HCT116 (cell line): Measurements from ENCODE around the gene LSP1.

ENCODE experiments used
- CBX3 ChIP-seq: IDR thresholded peaks from 2 replicates; pipeline ENCODE4 v1.6.1; 2012; ENCODE audit warnings: low read depth
- EGR1 ChIP-seq: IDR thresholded peaks from 2 replicates; pipeline ENCODE4 v1.6.1; 2012; ENCODE audit warnings: low read depth
- EZH2 ChIP-seq: fragments of 200-600 bp; sonication (generic); IDR thresholded peaks from 2 replicates; pipeline ENCODE4 v1.6.1; 2017; ENCODE audit warnings: antibody characterized with exemption, mixed run types
- EZH2phosphoT487 ChIP-seq: fragments of 200-600 bp; IDR thresholded peaks from 2 replicates; pipeline ENCODE4 v1.6.1; 2018; ENCODE audit warnings: antibody characterized with exemption, borderline replicate concordance
- POLR2A ChIP-seq: IDR thresholded peaks from 2 replicates; pipeline ENCODE4 v1.7.0; 2011; ENCODE audit warnings: borderline replicate concordance; ENCODE audit not compliant: insufficient read depth, insufficient read length; ENCODE audit errors: extremely low read depth
- POLR2AphosphoS5 ChIP-seq: IDR thresholded peaks from 2 replicates; pipeline ENCODE4 v1.6.1; 2011; ENCODE audit warnings: mild to moderate bottlenecking, low read depth, low read length, moderate library complexity
- RAD21 ChIP-seq: IDR thresholded peaks from 2 replicates; pipeline ENCODE4 v1.6.1; 2012; ENCODE audit warnings: low read depth, mild to moderate bottlenecking
- SIN3A ChIP-seq: IDR thresholded peaks from 2 replicates; pipeline ENCODE4 v1.6.1; 2012; ENCODE audit warnings: low read depth
- TF ChIP-seq, protein P1 (sequence below), 3 experiments: fragments of 200-600 bp in 1 of 3; sonication (generic) in 1 of 3; IDR thresholded peaks in 2 of 3; conservative IDR thresholded peaks in 1 of 3; 2 replicates each; pipeline ENCODE4 v1.5.1; 2012 to 2017; ENCODE audit warnings: low read depth in 2 of 3, low read length in 2 of 3, antibody characterized with exemption in 1 of 3, borderline replicate concordance in 1 of 3, control low read depth in 1 of 3, mild to moderate bottlenecking in 1 of 3, mixed read lengths in 1 of 3, mixed run types in 1 of 3, moderate library complexity in 1 of 3; ENCODE audit not compliant: insufficient read depth in 1 of 3
- TF ChIP-seq, protein P2 (sequence below): IDR thresholded peaks from 2 replicates; pipeline ENCODE4 v1.6.1; 2012
- TF ChIP-seq, protein P3 (sequence below): IDR thresholded peaks from 2 replicates; pipeline ENCODE4 v1.6.1; 2012; ENCODE audit warnings: low read depth
- TF ChIP-seq, protein P4 (sequence below): IDR thresholded peaks from 2 replicates; pipeline ENCODE4 v1.6.1; 2012

DNA sequence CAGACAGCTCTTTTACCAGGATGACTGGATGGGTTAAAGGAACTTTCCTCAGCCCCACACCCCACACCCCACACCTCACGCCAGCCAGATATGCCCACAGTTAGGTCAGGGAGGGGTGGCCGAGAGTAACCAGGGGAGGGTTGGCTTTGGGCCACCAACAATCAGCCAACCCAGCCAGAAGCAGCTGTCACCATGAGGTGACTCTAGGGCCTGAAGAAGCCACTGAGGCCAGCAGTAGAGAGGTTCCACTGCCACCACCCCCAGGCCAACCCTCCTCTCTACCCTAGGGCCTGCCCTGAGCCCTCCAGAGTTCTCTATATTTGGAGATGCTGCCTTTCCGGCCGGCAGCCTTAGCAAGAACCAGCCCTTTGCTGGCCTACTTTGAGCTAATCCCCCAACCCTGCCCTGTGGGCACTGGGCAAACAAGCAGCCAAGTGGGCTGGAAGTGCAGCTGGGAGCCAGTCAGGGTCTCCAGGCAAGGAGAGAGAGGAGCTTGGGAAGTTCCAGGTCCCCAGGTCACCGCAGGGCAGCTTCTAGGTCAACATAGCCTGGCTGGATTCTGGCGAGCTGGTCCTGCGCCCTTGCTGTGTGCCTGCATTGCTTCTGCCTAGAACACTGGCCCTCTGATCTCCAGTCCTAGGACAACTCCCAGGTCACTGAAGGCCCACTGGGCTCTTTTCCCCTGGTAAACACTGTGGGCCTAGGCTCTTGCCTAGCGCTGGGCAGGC lies 30.1 kb upstream of the LSP1 start:
- TF ChIP-seq, protein P1, sequence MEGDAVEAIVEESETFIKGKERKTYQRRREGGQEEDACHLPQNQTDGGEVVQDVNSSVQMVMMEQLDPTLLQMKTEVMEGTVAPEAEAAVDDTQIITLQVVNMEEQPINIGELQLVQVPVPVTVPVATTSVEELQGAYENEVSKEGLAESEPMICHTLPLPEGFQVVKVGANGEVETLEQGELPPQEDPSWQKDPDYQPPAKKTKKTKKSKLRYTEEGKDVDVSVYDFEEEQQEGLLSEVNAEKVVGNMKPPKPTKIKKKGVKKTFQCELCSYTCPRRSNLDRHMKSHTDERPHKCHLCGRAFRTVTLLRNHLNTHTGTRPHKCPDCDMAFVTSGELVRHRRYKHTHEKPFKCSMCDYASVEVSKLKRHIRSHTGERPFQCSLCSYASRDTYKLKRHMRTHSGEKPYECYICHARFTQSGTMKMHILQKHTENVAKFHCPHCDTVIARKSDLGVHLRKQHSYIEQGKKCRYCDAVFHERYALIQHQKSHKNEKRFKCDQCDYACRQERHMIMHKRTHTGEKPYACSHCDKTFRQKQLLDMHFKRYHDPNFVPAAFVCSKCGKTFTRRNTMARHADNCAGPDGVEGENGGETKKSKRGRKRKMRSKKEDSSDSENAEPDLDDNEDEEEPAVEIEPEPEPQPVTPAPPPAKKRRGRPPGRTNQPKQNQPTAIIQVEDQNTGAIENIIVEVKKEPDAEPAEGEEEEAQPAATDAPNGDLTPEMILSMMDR (IDR thresholded peaks at IDR 0.05 in 2 of 3, conservative IDR thresholded peaks at IDR 0.05 in 1 of 3; ENCODE audit: borderline replicate concordance in 1 of 3, insufficient read depth in 1 of 3, low read depth in 2 of 3, low read length in 2 of 3): no peak
- TF ChIP-seq EGR1 (no peak), EZH2 (no peak), SIN3A (no peak), RAD21 (no peak), EZH2phosphoT487 (no peak), CBX3 (no peak), POLR2AphosphoS5 (no peak), POLR2A (no peak)
- TF ChIP-seq, protein P2, sequence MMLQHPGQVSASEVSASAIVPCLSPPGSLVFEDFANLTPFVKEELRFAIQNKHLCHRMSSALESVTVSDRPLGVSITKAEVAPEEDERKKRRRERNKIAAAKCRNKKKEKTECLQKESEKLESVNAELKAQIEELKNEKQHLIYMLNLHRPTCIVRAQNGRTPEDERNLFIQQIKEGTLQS: no peak
- TF ChIP-seq, protein P3, sequence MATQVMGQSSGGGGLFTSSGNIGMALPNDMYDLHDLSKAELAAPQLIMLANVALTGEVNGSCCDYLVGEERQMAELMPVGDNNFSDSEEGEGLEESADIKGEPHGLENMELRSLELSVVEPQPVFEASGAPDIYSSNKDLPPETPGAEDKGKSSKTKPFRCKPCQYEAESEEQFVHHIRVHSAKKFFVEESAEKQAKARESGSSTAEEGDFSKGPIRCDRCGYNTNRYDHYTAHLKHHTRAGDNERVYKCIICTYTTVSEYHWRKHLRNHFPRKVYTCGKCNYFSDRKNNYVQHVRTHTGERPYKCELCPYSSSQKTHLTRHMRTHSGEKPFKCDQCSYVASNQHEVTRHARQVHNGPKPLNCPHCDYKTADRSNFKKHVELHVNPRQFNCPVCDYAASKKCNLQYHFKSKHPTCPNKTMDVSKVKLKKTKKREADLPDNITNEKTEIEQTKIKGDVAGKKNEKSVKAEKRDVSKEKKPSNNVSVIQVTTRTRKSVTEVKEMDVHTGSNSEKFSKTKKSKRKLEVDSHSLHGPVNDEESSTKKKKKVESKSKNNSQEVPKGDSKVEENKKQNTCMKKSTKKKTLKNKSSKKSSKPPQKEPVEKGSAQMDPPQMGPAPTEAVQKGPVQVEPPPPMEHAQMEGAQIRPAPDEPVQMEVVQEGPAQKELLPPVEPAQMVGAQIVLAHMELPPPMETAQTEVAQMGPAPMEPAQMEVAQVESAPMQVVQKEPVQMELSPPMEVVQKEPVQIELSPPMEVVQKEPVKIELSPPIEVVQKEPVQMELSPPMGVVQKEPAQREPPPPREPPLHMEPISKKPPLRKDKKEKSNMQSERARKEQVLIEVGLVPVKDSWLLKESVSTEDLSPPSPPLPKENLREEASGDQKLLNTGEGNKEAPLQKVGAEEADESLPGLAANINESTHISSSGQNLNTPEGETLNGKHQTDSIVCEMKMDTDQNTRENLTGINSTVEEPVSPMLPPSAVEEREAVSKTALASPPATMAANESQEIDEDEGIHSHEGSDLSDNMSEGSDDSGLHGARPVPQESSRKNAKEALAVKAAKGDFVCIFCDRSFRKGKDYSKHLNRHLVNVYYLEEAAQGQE: no peak
- TF ChIP-seq, protein P4, sequence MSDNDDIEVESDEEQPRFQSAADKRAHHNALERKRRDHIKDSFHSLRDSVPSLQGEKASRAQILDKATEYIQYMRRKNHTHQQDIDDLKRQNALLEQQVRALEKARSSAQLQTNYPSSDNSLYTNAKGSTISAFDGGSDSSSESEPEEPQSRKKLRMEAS: no peak
